PC-3 (cell line): ENCODE measurements around the gene ST6GALNAC1.

ENCODE experiments used
- CTCF ChIP-seq: fragments of 300-600 bp; sonication (generic); conservative IDR thresholded peaks from 2 replicates; pipeline ENCODE4 v1.5.1; 2017; ENCODE audit warnings: antibody characterized with exemption, low read depth, mild to moderate bottlenecking, low read length
- EZH2 ChIP-seq: fragments of 300-600 bp; sonication (generic); IDR thresholded peaks from one replicate; pipeline ENCODE4 v1.6.1; 2017; ENCODE audit warnings: antibody characterized with exemption, mild to moderate bottlenecking, low read length; ENCODE audit not compliant: unreplicated experiment
- EZH2phosphoT487 ChIP-seq: fragments of 300-600 bp; sonication (generic); IDR thresholded peaks from 2 replicates; pipeline ENCODE4 v1.6.1; 2018; ENCODE audit warnings: mild to moderate bottlenecking, antibody characterized with exemption, low read length, borderline replicate concordance

GRCh38 chr17:76614912-76615617 lies 28.5 kb downstream of the ST6GALNAC1 start:
- no peak for TF ChIP-seq CTCF
- no peak for TF ChIP-seq EZH2
- no peak for TF ChIP-seq EZH2phosphoT487
